A673 (cell line): ENCODE data around the gene WNK2. TPM values are rescaled to one million over a fixed set of nuclear protein-coding genes. Genes with fewer than 3 reads are reported as not detected.

Source experiments
- BruUV-seq: library from RNA; stranded (reverse); fragments of 400-500 nt; replicated peaks from 2 replicates; lab custom pipeline; 2021; lab: Mats Ljungman, UMichigan
- CTCF ChIA-PET: fragments of 300-600 bp; sonication (Branson Sonifier 250); formaldehyde crosslinking; loops from one replicate; lab custom pipeline; 2022; ENCODE audit warnings: antibody characterized with exemption; lab: Charles Lee
- POLR2A ChIA-PET: fragments of 300-600 bp; sonication (Branson Sonifier 250); formaldehyde crosslinking; loops from one replicate; lab custom pipeline; 2022; ENCODE audit warnings: antibody characterized with exemption; ENCODE audit not compliant: low non-redundant PET; lab: Charles Lee
- DNase-seq: peaks from one replicate; pipeline ENCODE4 v3.0.0-alpha.2; 2015; ENCODE audit warnings: low spot score
- H3K27ac ChIP-seq: fragments of 200-600 bp; sonication (generic); 2 replicates; pipeline ENCODE4 v1.5.1; 2016; ENCODE audit warnings: mixed run types, low read depth, mild to moderate bottlenecking, mixed read lengths, antibody characterized with exemption, low read length; ENCODE audit not compliant: poor library complexity, severe bottlenecking
- H3K27me3 ChIP-seq: fragments of 200-600 bp; sonication (generic); replicated peaks from 2 replicates; pipeline ENCODE4 v1.6.1; 2017; ENCODE audit warnings: mixed run types, low read depth, mild to moderate bottlenecking, mixed read lengths, antibody characterized with exemption, low read length; ENCODE audit not compliant: insufficient read depth, poor library complexity
- H3K36me3 ChIP-seq: fragments of 200-600 bp; sonication (generic); 2 replicates; pipeline ENCODE4 v1.6.1; 2016; ENCODE audit warnings: mixed run types, mild to moderate bottlenecking, mixed read lengths, antibody characterized with exemption, low read length; ENCODE audit not compliant: insufficient read depth, poor library complexity, severe bottlenecking
- H3K4me1 ChIP-seq: fragments of 200-600 bp; sonication (generic); 2 replicates; pipeline ENCODE4 v1.6.1; 2017; ENCODE audit warnings: mixed run types, mild to moderate bottlenecking, mixed read lengths, antibody characterized with exemption, low read length; ENCODE audit not compliant: insufficient read depth, poor library complexity, severe bottlenecking
- H3K4me3 ChIP-seq: fragments of 200-600 bp; sonication (generic); 2 replicates; pipeline ENCODE4 v1.5.1; 2016; ENCODE audit warnings: low read depth, mixed run types, mild to moderate bottlenecking, mixed read lengths, low read length; ENCODE audit not compliant: poor library complexity, severe bottlenecking
- H3K9me3 ChIP-seq: fragments of 200-600 bp; sonication (generic); 2 replicates; pipeline ENCODE4 v1.6.1; 2016; ENCODE audit warnings: mixed run types, low read depth, mild to moderate bottlenecking, mixed read lengths, antibody characterized with exemption, low read length; ENCODE audit not compliant: poor library complexity, severe bottlenecking
- EZH2 ChIP-seq: fragments of 200-600 bp; sonication (generic); IDR thresholded peaks from 2 replicates; pipeline ENCODE4 v1.6.1; 2017; ENCODE audit warnings: borderline replicate concordance, low read depth, mild to moderate bottlenecking, mixed read lengths, antibody characterized with exemption, low read length; ENCODE audit not compliant: poor library complexity, severe bottlenecking
- intact Hi-C: fragments of 100-400 bp; cut with micrococcal nuclease; formaldehyde crosslinking; loops from one replicate; pipeline ENCODE4 v1.10.0; 2022; ENCODE audit not compliant: unreplicated experiment
- total RNA-seq: library from RNA; stranded (reverse); gene quantifications from 2 replicates; pipeline ENCODE4 v1.2.3, GENCODE V29; 2021
- TF ChIP-seq, protein P1 (sequence below): fragments of 300-800, 200-600 bp; sonication (generic); conservative IDR thresholded peaks from 2 replicates; pipeline ENCODE4 v1.5.1; 2017; ENCODE audit warnings: low read depth, mild to moderate bottlenecking, antibody characterized with exemption, low read length, moderate library complexity, mixed read lengths

WNK2 gene
- total RNA-seq, 1 experiment from 2014 or later: 9.6 TPM

DNA sequence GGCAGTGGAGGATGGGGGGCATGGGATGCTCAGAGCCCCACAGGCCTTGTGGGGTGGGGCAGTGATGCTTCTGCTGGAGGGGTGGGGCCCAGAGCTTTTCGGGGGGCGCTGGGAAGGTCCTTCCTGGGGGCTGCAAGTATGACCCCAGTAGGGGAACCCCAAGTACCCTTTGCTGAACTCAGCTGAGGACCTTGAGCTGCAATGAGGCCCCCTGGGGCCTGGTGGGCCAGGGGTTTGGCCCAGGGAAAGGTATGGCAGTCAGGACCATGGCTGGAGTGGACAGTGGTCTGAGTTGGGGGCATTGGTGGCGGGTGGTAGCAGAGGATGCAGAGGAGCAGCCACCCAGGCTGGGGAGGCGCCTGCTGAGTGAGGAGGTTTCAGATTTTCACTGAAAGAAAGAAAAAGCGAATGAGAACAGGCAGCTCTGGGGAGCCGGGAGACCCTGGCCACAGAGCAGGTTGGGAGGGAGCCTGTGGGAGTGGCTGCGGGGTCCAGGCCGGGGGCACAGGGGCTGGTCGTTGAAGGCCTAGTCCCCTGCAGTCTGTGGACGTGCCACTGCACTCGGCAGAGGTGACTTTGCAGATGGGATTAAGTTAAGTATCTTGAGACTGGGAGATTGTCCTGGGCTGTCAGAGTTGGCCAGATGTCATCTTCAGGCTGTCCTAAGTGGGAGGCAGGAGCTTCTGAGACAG is 19.2 kb downstream of the WNK2 start:
- ChIA-PET CTCF (no interaction called here), POLR2A (no interaction called here)
- BruUV-seq: no TSS peak
- Histone ChIP-seq H3K27me3 (no peaks in the 10 kb centered on the region), H3K27ac (no peak overlapping the region), H3K4me3 (no peak overlapping the region), H3K36me3 (no peaks in the 10 kb centered on the region), H3K4me1 (no peaks in the 10 kb centered on the region), H3K9me3 (no peaks in the 10 kb centered on the region)
- TF ChIP-seq, protein P1, sequence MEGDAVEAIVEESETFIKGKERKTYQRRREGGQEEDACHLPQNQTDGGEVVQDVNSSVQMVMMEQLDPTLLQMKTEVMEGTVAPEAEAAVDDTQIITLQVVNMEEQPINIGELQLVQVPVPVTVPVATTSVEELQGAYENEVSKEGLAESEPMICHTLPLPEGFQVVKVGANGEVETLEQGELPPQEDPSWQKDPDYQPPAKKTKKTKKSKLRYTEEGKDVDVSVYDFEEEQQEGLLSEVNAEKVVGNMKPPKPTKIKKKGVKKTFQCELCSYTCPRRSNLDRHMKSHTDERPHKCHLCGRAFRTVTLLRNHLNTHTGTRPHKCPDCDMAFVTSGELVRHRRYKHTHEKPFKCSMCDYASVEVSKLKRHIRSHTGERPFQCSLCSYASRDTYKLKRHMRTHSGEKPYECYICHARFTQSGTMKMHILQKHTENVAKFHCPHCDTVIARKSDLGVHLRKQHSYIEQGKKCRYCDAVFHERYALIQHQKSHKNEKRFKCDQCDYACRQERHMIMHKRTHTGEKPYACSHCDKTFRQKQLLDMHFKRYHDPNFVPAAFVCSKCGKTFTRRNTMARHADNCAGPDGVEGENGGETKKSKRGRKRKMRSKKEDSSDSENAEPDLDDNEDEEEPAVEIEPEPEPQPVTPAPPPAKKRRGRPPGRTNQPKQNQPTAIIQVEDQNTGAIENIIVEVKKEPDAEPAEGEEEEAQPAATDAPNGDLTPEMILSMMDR: no peak
- no peak for TF ChIP-seq EZH2
- intact Hi-C loops: no loop called here
- DNase-seq: no peak

DNA sequence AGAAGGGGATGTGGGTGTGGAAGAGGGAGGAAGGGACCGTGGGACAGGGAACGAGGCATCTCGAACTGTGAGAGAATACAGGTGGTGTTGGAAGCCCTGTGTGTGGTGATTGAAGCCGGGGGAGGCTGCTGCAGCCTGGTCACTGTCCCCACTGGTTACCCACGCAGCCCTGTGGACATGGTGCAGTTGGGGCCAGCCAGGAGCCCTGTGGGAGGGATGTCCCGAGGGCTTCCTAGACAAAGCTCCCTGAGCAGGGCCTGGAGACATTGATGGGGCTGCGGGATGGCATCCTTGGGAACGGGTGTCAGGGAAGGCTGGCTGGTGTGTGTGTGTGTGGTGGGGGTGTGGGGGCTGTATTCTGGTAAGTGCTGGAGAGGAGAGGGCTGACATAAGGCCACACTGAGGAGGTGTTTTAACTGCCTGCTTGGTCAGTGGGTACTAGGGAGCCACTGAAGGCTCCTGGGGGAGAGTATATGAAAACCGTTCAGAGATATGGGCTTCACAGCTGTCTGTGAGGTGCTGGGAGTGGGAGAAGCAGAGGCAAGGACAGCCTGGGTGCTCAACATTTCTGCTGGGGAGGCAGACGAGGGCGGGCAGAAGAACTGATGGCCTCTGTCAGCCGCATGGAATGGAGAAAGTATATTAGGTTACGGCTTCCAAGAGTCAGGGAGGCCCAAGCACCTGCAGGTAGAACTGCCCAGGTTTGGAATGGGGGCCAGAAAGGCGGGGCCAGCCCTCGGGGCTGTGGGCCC is 20.0 kb downstream of the WNK2 start:
- H3K9me3 ChIP-seq: no peaks in the 10 kb centered on the region
- H3K36me3 ChIP-seq: no peaks in the 10 kb centered on the region
- intact Hi-C loops: no loop called here
- no peak overlapping the region for H3K4me3 ChIP-seq
- H3K27ac ChIP-seq: no peak overlapping the region
- BruUV-seq: no TSS peak
- ChIA-PET POLR2A (no interaction called here), CTCF (no interaction called here)
- no peaks in the 10 kb centered on the region for H3K27me3 ChIP-seq
- no peaks in the 10 kb centered on the region for H3K4me1 ChIP-seq
- TF ChIP-seq EZH2: no peak
- TF ChIP-seq, protein P1: no peak
- no peak for DNase-seq

DNA sequence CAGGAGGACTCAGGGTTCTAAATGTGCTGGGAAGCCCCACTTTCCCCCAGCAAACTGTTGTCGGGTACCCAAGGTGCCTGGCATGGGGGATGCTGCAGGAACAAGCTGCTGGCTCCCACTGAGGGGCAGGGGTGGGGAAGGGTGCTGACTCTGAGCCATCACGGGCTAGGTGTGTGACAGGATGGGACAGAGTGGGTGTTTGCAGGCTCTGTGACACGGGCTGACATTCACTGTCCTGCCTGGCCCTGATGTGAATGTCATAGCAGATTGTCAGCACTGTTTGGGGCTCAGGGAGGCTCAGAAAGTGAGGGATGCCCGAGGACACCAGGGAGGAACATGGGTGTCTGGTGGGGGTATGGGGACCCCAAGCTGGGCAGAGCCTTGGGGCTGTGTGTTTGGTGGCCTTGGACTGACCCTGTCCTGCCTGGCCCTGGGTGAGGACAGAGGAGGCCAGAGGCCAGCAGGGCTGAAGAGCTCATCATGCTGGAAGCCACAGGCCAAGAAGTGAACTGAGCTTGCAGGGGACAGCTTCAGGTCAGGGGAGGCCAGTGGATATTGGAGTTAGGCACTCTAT is 20.6 kb downstream of the WNK2 start:
- DNase-seq: no peak
- ChIA-PET CTCF (no interaction called here), POLR2A (no interaction called here)
- no peak overlapping the region for H3K4me3 ChIP-seq
- H3K27me3 ChIP-seq: no peaks in the 10 kb centered on the region
- H3K4me1 ChIP-seq: no peaks in the 10 kb centered on the region
- BruUV-seq: no TSS peak
- TF ChIP-seq EZH2: no peak
- TF ChIP-seq, protein P1: no peak
- no peaks in the 10 kb centered on the region for H3K9me3 ChIP-seq
- no peak overlapping the region for H3K27ac ChIP-seq
- no peaks in the 10 kb centered on the region for H3K36me3 ChIP-seq
- intact Hi-C loops: no loop called here
